ENCODE measurements around the gene INSM1.

Gene INSM1

GRCh38 chr20:20393207-20394120, 25.6 kb downstream of the INSM1 start:
- TF ChIP-seq CTCF (conservative IDR thresholded peaks at IDR 0.05; ENCODE audit: low read length) = no peak
- TF ChIP-seq EZH2phosphoT487 (IDR thresholded peaks at IDR 0.05; ENCODE audit: borderline replicate concordance) = no peak
- Histone ChIP-seq H3K4me1 (ENCODE audit: insufficient read depth, low read length, poor library complexity, severe bottlenecking) (no peaks in the 10 kb centered on the region), H3K4me2 (ENCODE audit: low read depth, low read length, poor library complexity, severe bottlenecking) (no peak overlapping the region), H4K20me1 (ENCODE audit: insufficient read depth, low read length, poor library complexity, severe bottlenecking) (no peaks in the 10 kb centered on the region), H3F3A (ENCODE audit: low read depth) (no peaks in the 10 kb centered on the region), H3K9ac (ENCODE audit: low read depth, low read length, poor library complexity, severe bottlenecking) (no peak overlapping the region), H3K9me3 (ENCODE audit: insufficient read depth, low read depth, low read length) (no peaks in the 10 kb centered on the region), H3K4me3 (ENCODE audit: low read length, poor library complexity, severe bottlenecking) (no peak overlapping the region), H2AFZ (ENCODE audit: low read length) (no peak overlapping the region), H3K27me3 (ENCODE audit: insufficient read depth, low read length, poor library complexity, severe bottlenecking) (no peaks in the 10 kb centered on the region), H3K9me2 (replicated peaks; ENCODE audit: low read depth, low read length) (no peaks in the 10 kb centered on the region), H3K79me2 (ENCODE audit: insufficient read depth, low read length) (no peaks in the 10 kb centered on the region), H3K36me3 (ENCODE audit: insufficient read depth, low read length) (no peaks in the 10 kb centered on the region)

- H2AFZ ChIP-seq (ENCODE audit: low read length) = no peak overlapping the region
- TF ChIP-seq CTCF (conservative IDR thresholded peaks at IDR 0.05; ENCODE audit: low read length) (no peak), EZH2phosphoT487 (IDR thresholded peaks at IDR 0.05; ENCODE audit: borderline replicate concordance) (no peak)
- no peaks in the 10 kb centered on the region for H3K4me1 ChIP-seq (ENCODE audit: insufficient read depth, low read length, poor library complexity, severe bottlenecking)
These were observed 27.2 kb downstream of the INSM1 start for GRCh38 chr20:20395087-20395486.

GRCh38 chr20:20395903-20396568, 28.1 kb downstream of the INSM1 start:
- Histone ChIP-seq H3K4me2 (ENCODE audit: low read depth, low read length, poor library complexity, severe bottlenecking) (no peak overlapping the region), H3F3A (ENCODE audit: low read depth) (no peaks in the 10 kb centered on the region), H3K4me3 (ENCODE audit: low read length, poor library complexity, severe bottlenecking) (no peak overlapping the region), H3K27me3 (ENCODE audit: insufficient read depth, low read length, poor library complexity, severe bottlenecking) (no peaks in the 10 kb centered on the region), H3K9me2 (replicated peaks; ENCODE audit: low read depth, low read length) (no peaks in the 10 kb centered on the region), H3K4me1 (ENCODE audit: insufficient read depth, low read length, poor library complexity, severe bottlenecking) (no peaks in the 10 kb centered on the region), H3K9me3 (ENCODE audit: insufficient read depth, low read depth, low read length) (no peaks in the 10 kb centered on the region), H2AFZ (ENCODE audit: low read length) (no peak overlapping the region), H3K36me3 (ENCODE audit: insufficient read depth, low read length) (no peaks in the 10 kb centered on the region), H4K20me1 (ENCODE audit: insufficient read depth, low read length, poor library complexity, severe bottlenecking) (no peaks in the 10 kb centered on the region), H3K79me2 (ENCODE audit: insufficient read depth, low read length) (no peaks in the 10 kb centered on the region), H3K9ac (ENCODE audit: low read depth, low read length, poor library complexity, severe bottlenecking) (no peak overlapping the region)
- no peak for TF ChIP-seq EZH2phosphoT487 (IDR thresholded peaks at IDR 0.05; ENCODE audit: borderline replicate concordance)
- no peak for TF ChIP-seq CTCF (conservative IDR thresholded peaks at IDR 0.05; ENCODE audit: low read length)

More at GRCh38 chr20:20395087-20395486, 27.2 kb downstream of the INSM1 start:
- Histone ChIP-seq H3K36me3 (ENCODE audit: insufficient read depth, low read length) (no peaks in the 10 kb centered on the region), H3K4me2 (ENCODE audit: low read depth, low read length, poor library complexity, severe bottlenecking) (no peak overlapping the region), H3F3A (ENCODE audit: low read depth) (no peaks in the 10 kb centered on the region), H4K20me1 (ENCODE audit: insufficient read depth, low read length, poor library complexity, severe bottlenecking) (no peaks in the 10 kb centered on the region), H3K9me2 (replicated peaks; ENCODE audit: low read depth, low read length) (no peaks in the 10 kb centered on the region), H3K9ac (ENCODE audit: low read depth, low read length, poor library complexity, severe bottlenecking) (no peak overlapping the region), H3K27me3 (ENCODE audit: insufficient read depth, low read length, poor library complexity, severe bottlenecking) (no peaks in the 10 kb centered on the region), H3K4me3 (ENCODE audit: low read length, poor library complexity, severe bottlenecking) (no peak overlapping the region), H3K79me2 (ENCODE audit: insufficient read depth, low read length) (no peaks in the 10 kb centered on the region), H3K9me3 (ENCODE audit: insufficient read depth, low read depth, low read length) (no peaks in the 10 kb centered on the region)

Measured in Loucy (cell line).